ENCODE measurements around the gene IGLL1.

DNA sequence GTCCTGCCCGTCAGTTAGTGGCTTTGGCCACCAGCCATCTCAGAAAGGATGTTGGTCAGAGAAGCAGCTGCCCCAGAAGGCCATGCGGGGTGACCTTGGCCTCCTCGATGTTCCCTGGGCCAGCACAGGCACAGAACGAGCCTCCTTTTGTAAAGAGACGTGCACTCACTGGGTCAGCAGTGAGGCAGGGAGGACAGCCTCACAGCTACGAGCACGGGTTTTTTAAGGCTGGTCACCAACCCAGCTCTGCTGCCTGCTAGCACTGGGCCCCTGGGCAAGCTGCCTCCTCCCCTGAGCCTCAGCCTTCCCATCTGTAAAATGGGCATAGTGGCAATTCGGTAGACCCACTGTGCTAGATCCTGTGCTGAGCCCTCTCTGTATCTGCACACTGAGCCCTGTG, 10.8 kb downstream of the IGLL1 start:
- TF ChIP-seq, protein P1, sequence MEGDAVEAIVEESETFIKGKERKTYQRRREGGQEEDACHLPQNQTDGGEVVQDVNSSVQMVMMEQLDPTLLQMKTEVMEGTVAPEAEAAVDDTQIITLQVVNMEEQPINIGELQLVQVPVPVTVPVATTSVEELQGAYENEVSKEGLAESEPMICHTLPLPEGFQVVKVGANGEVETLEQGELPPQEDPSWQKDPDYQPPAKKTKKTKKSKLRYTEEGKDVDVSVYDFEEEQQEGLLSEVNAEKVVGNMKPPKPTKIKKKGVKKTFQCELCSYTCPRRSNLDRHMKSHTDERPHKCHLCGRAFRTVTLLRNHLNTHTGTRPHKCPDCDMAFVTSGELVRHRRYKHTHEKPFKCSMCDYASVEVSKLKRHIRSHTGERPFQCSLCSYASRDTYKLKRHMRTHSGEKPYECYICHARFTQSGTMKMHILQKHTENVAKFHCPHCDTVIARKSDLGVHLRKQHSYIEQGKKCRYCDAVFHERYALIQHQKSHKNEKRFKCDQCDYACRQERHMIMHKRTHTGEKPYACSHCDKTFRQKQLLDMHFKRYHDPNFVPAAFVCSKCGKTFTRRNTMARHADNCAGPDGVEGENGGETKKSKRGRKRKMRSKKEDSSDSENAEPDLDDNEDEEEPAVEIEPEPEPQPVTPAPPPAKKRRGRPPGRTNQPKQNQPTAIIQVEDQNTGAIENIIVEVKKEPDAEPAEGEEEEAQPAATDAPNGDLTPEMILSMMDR (IDR thresholded peaks at IDR 0.05; ENCODE audit: poor library complexity, severe bottlenecking), result no peak
- TF ChIP-seq EZH2 (IDR thresholded peaks at IDR 0.05; ENCODE audit: borderline replicate concordance, insufficient read depth, low read length, poor library complexity, severe bottlenecking) (no peak), TAF1 (IDR thresholded peaks at IDR 0.05; ENCODE audit: low read depth) (no peak), RAD21 (conservative IDR thresholded peaks at IDR 0.05) (no peak), POLR2AphosphoS5 (IDR thresholded peaks at IDR 0.05) (no peak), EP300 (conservative IDR thresholded peaks at IDR 0.05; ENCODE audit: poor library complexity, severe bottlenecking) (no peak)
- TF ChIP-seq, protein P2, sequence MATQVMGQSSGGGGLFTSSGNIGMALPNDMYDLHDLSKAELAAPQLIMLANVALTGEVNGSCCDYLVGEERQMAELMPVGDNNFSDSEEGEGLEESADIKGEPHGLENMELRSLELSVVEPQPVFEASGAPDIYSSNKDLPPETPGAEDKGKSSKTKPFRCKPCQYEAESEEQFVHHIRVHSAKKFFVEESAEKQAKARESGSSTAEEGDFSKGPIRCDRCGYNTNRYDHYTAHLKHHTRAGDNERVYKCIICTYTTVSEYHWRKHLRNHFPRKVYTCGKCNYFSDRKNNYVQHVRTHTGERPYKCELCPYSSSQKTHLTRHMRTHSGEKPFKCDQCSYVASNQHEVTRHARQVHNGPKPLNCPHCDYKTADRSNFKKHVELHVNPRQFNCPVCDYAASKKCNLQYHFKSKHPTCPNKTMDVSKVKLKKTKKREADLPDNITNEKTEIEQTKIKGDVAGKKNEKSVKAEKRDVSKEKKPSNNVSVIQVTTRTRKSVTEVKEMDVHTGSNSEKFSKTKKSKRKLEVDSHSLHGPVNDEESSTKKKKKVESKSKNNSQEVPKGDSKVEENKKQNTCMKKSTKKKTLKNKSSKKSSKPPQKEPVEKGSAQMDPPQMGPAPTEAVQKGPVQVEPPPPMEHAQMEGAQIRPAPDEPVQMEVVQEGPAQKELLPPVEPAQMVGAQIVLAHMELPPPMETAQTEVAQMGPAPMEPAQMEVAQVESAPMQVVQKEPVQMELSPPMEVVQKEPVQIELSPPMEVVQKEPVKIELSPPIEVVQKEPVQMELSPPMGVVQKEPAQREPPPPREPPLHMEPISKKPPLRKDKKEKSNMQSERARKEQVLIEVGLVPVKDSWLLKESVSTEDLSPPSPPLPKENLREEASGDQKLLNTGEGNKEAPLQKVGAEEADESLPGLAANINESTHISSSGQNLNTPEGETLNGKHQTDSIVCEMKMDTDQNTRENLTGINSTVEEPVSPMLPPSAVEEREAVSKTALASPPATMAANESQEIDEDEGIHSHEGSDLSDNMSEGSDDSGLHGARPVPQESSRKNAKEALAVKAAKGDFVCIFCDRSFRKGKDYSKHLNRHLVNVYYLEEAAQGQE (IDR thresholded peaks at IDR 0.05; ENCODE audit: borderline replicate concordance), result no peak
